HepG2 (cell line): Measurements from ENCODE around the gene TUBB2B. TPM values are rescaled to one million over a fixed set of nuclear protein-coding genes. Genes with fewer than 3 reads are reported as not detected.
A peak's percentile ranks its signal among the peaks of the same experiment; 100 is the strongest.

Source experiments
- AKAP8 ChIP-seq: sonication (generic); formaldehyde crosslinking; IDR thresholded peaks from 2 replicates; pipeline ENCODE4 v1.5.1; 2020; ENCODE audit warnings: mild to moderate bottlenecking, missing genetic modification reagents
- ATF7-NPFF ChIP-seq: sonication (generic); formaldehyde crosslinking; IDR thresholded peaks from 2 replicates; pipeline ENCODE4 v1.8.1; 2023; ENCODE audit warnings: mild to moderate bottlenecking, low read depth, missing genetic modification reagents, moderate library complexity
- CHCHD3 ChIP-seq: sonication (generic); formaldehyde crosslinking; IDR thresholded peaks from 2 replicates; pipeline ENCODE4 v1.8.0; 2022; ENCODE audit warnings: mild to moderate bottlenecking, missing genetic modification reagents, moderate library complexity
- FOXK2 ChIP-seq: fragments of 450-650 bp; IDR thresholded peaks from 2 replicates; pipeline ENCODE4 v1.6.1; 2016
- IKZF4 ChIP-seq: sonication (generic); formaldehyde crosslinking; IDR thresholded peaks from 2 replicates; pipeline ENCODE4 v1.5.1; 2020; ENCODE audit warnings: borderline replicate concordance, mild to moderate bottlenecking, low read depth, missing genetic modification reagents; ENCODE audit errors: not compliant biosample characterization
- KLF9 ChIP-seq: IDR thresholded peaks from 2 replicates; pipeline ENCODE4 v1.6.1; 2016; ENCODE audit warnings: low read depth
- MBNL3 ChIP-seq: fragments of 250-450 bp; sonication (Bioruptor Pico); conservative IDR thresholded peaks from 2 replicates; pipeline ENCODE4 v1.8.0; 2022; ENCODE audit warnings: mild to moderate bottlenecking, inconsistent platforms
- MYNN ChIP-seq: sonication (generic); formaldehyde crosslinking; IDR thresholded peaks from 2 replicates; pipeline ENCODE4 v1.4.0; 2020; ENCODE audit warnings: mild to moderate bottlenecking, low read depth, missing genetic modification reagents
- NFKBIZ ChIP-seq: IDR thresholded peaks from 2 replicates; pipeline ENCODE4 v1.6.1; 2018; ENCODE audit warnings: missing genetic modification reagents, missing compliant biosample characterization
- PCBP2 ChIP-seq: fragments of 200-400 bp; formaldehyde crosslinking; optimal IDR thresholded peaks from 2 replicates; pipeline ENCODE3; 2018; ENCODE audit warnings: low read length, low read depth; ENCODE audit not compliant: poor library complexity, severe bottlenecking
- RBAK ChIP-seq: sonication (generic); formaldehyde crosslinking; IDR thresholded peaks from 2 replicates; pipeline ENCODE4 v1.5.1; 2020; ENCODE audit warnings: mild to moderate bottlenecking, missing genetic modification reagents
- RNF2 ChIP-seq: fragments of 450-650 bp; conservative IDR thresholded peaks from 2 replicates; pipeline ENCODE4 v1.6.1; 2016; ENCODE audit warnings: low read depth
- ZBTB3 ChIP-seq: sonication (generic); formaldehyde crosslinking; IDR thresholded peaks from 2 replicates; pipeline ENCODE4 v1.4.0; 2020; ENCODE audit warnings: low read depth, mild to moderate bottlenecking, moderate library complexity, missing genetic modification reagents, borderline replicate concordance
- ZFP36L1 ChIP-seq: sonication (generic); formaldehyde crosslinking; IDR thresholded peaks from 2 replicates; pipeline ENCODE4 v1.8.0; 2022; ENCODE audit warnings: mild to moderate bottlenecking, missing genetic modification reagents, moderate library complexity
- ZNF430 ChIP-seq: sonication (generic); formaldehyde crosslinking; IDR thresholded peaks from 2 replicates; pipeline ENCODE4 v1.9.0; 2021; ENCODE audit warnings: mild to moderate bottlenecking, missing genetic modification reagents
- ZNF572 ChIP-seq: sonication (generic); formaldehyde crosslinking; IDR thresholded peaks from 2 replicates; pipeline ENCODE4 v1.5.1; 2020; ENCODE audit warnings: mild to moderate bottlenecking, missing genetic modification reagents
- ZNF616 ChIP-seq: sonication (generic); formaldehyde crosslinking; IDR thresholded peaks from 2 replicates; pipeline ENCODE4 v1.5.0; 2020; ENCODE audit warnings: low read depth, mild to moderate bottlenecking, missing genetic modification reagents
- ZNF879 ChIP-seq: sonication (generic); formaldehyde crosslinking; IDR thresholded peaks from 2 replicates; pipeline ENCODE4 v1.8.1; 2023; ENCODE audit warnings: missing genetic modification reagents
- polyA plus RNA-seq, 8 experiments: library from polyadenylated mRNA; depleted of rRNA in 3 of 8; stranded (reverse) in 7 of 8; unstranded in 1 of 8; fragments of >200 nt; fragmentation: Illumina TruSeq in 4 of 8; extraction: Trizol in 4 of 8; gene quantifications; 2 replicates each; pipeline versions ENCODE4 v1.2.1 to v1.2.3, GENCODE V29; 2011 to 2016; ENCODE audit warnings: low read depth in 4 of 8, missing spikeins in 1 of 8, mixed read lengths in 1 of 8; ENCODE audit not compliant: insufficient read depth in 1 of 8
- total RNA-seq, 5 experiments: library from RNA; depleted of rRNA; stranded (reverse); fragments of >200 nt; fragmentation: Illumina TruSeq; extraction: Trizol; gene quantifications; 2 replicates each; pipeline ENCODE4 v1.2.3, GENCODE V29; 2016; ENCODE audit warnings: low read depth in 1 of 5
- TF ChIP-seq, protein P1 (sequence below): sonication (generic); formaldehyde crosslinking; IDR thresholded peaks from 2 replicates; pipeline ENCODE4 v1.5.1; 2020; ENCODE audit warnings: mild to moderate bottlenecking, missing genetic modification reagents, moderate library complexity
- TF ChIP-seq, protein P2 (sequence below): sonication (generic); formaldehyde crosslinking; IDR thresholded peaks from 2 replicates; pipeline ENCODE4 v1.4.0; 2020; ENCODE audit warnings: mild to moderate bottlenecking, missing genetic modification reagents
- TF ChIP-seq, protein P3 (sequence below): sonication (generic); formaldehyde crosslinking; IDR thresholded peaks from 2 replicates; pipeline ENCODE4 v1.5.1; 2020; ENCODE audit warnings: missing genetic modification reagents, mild to moderate bottlenecking, borderline replicate concordance
- TF ChIP-seq, protein P4 (sequence below): sonication (generic); formaldehyde crosslinking; IDR thresholded peaks from 2 replicates; pipeline ENCODE4 v1.8.1; 2023; ENCODE audit warnings: mild to moderate bottlenecking, inconsistent platforms, moderate library complexity, missing genetic modification reagents, borderline replicate concordance
- TF ChIP-seq, protein P5 (sequence below): sonication (generic); formaldehyde crosslinking; IDR thresholded peaks from 2 replicates; pipeline ENCODE4 v1.5.0; 2020; ENCODE audit warnings: missing genetic modification reagents, mild to moderate bottlenecking, borderline replicate concordance

The TUBB2B gene
- total and polyA plus RNA-seq, 2 of the 13 experiments (the other 11 are each of a cell fraction or from before 2014, with no cell fraction given) = 10.3 to 23.6 TPM

DNA sequence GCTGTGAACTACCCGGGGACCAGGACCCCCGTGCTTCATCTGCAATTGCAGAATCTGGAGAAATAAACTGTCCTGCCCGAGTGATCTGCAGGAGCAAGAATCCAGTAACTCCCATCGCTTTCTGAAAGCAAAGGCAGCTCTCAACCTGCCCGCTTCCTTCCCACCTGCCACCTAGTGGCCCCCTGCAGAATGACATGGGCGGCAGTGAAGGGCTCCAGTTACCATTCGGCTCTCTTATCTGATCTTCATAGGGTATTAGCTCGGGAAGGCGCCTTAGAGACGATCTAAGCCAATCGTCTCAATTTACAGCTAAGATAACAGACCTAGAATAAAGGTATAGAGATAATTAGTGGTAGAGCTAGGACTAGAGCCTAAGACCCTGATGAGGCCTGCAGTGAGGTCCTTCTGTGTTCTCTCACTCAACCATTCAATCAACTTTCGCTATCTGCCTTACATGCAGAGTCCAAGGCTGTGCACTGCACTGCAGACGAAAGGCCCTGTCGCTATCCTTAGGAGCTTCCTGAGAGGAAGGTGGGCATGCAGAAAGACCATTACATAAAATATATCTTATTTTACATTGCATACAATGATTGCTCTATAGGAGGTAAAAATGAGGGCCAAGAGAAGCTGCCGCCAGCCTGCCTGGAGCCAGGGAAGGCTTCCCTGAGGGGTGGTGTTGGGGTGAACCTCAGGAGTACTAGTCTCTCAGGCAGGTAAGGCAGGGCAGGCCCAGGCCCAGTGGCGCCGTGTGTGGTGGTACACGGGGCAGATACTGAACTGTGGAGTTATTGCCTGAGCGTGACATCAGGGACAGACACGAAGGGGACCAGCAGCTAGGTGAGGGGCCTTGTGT lies 24.2 kb upstream of the TUBB2B start (continued):
- TF ChIP-seq, protein P1, sequence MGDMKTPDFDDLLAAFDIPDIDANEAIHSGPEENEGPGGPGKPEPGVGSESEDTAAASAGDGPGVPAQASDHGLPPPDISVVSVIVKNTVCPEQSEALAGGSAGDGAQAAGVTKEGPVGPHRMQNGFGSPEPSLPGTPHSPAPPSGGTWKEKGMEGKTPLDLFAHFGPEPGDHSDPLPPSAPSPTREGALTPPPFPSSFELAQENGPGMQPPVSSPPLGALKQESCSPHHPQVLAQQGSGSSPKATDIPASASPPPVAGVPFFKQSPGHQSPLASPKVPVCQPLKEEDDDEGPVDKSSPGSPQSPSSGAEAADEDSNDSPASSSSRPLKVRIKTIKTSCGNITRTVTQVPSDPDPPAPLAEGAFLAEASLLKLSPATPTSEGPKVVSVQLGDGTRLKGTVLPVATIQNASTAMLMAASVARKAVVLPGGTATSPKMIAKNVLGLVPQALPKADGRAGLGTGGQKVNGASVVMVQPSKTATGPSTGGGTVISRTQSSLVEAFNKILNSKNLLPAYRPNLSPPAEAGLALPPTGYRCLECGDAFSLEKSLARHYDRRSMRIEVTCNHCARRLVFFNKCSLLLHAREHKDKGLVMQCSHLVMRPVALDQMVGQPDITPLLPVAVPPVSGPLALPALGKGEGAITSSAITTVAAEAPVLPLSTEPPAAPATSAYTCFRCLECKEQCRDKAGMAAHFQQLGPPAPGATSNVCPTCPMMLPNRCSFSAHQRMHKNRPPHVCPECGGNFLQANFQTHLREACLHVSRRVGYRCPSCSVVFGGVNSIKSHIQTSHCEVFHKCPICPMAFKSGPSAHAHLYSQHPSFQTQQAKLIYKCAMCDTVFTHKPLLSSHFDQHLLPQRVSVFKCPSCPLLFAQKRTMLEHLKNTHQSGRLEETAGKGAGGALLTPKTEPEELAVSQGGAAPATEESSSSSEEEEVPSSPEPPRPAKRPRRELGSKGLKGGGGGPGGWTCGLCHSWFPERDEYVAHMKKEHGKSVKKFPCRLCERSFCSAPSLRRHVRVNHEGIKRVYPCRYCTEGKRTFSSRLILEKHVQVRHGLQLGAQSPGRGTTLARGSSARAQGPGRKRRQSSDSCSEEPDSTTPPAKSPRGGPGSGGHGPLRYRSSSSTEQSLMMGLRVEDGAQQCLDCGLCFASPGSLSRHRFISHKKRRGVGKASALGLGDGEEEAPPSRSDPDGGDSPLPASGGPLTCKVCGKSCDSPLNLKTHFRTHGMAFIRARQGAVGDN (CRISPR knock-in tag) = no peak; the same call in none of the 2 replicates
- TF ChIP-seq KLF9 (CRISPR knock-in tag) (no peak), IKZF4 (peak; percentile 40), MBNL3 (CRISPR knock-in tag) (no peak), ATF7-NPFF (CRISPR knock-in tag) (no peak), MYNN (CRISPR knock-in tag) (no peak), NFKBIZ (CRISPR knock-in tag) (no peak), ZNF879 (CRISPR knock-in tag) (no peak), RNF2 (no peak), ZNF616 (no peak), AKAP8 (CRISPR knock-in tag) (no peak), FOXK2 (no peak), RBAK (CRISPR knock-in tag) (no peak), CHCHD3 (CRISPR knock-in tag) (no peak), ZBTB3 (CRISPR knock-in tag) (no peak), ZFP36L1 (CRISPR knock-in tag) (no peak), ZNF430 (CRISPR knock-in tag) (no peak), PCBP2 (no peak), ZNF572 (CRISPR knock-in tag) (no peak)
- TF ChIP-seq, protein P2, sequence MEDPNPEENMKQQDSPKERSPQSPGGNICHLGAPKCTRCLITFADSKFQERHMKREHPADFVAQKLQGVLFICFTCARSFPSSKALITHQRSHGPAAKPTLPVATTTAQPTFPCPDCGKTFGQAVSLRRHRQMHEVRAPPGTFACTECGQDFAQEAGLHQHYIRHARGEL = no peak
- TF ChIP-seq, protein P3, sequence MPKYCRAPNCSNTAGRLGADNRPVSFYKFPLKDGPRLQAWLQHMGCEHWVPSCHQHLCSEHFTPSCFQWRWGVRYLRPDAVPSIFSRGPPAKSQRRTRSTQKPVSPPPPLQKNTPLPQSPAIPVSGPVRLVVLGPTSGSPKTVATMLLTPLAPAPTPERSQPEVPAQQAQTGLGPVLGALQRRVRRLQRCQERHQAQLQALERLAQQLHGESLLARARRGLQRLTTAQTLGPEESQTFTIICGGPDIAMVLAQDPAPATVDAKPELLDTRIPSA (CRISPR knock-in tag) = no peak
- TF ChIP-seq, protein P4, sequence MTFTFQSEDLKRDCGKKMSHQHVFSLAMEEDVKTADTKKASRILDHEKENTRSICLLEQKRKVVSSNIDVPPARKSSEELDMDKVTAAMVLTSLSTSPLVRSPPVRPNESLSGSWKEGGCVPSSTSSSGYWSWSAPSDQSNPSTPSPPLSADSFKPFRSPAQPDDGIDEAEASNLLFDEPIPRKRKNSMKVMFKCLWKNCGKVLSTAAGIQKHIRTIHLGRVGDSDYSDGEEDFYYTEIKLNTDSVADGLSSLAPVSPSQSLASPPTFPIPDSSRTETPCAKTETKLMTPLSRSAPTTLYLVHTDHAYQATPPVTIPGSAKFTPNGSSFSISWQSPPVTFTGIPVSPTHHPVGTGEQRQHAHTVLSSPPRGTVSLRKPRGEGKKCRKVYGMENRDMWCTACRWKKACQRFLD = no peak
- TF ChIP-seq, protein P5, sequence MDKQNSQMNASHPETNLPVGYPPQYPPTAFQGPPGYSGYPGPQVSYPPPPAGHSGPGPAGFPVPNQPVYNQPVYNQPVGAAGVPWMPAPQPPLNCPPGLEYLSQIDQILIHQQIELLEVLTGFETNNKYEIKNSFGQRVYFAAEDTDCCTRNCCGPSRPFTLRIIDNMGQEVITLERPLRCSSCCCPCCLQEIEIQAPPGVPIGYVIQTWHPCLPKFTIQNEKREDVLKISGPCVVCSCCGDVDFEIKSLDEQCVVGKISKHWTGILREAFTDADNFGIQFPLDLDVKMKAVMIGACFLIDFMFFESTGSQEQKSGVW (CRISPR knock-in tag) = no peak
